Measurements from ENCODE around the gene ZMYND8.
A peak's percentile ranks its signal among the peaks of the same experiment; 100 is the strongest.
"Not testable (repeated sequence)": the region's sequence is repeated elsewhere in the genome, so short reads cannot be mapped to it uniquely, and the experiment has no call there.

ZMYND8 gene

GRCh38 chr20:47396762-47397476, 40.4 kb upstream of the ZMYND8 start:
- no peak for ATAC-seq (ENCODE audit: low read depth)
- H3K27me3 ChIP-seq (ENCODE audit: insufficient read depth, poor library complexity, severe bottlenecking): no peaks in the 10 kb centered on the region
- no peaks in the 10 kb centered on the region for H3K9me3 ChIP-seq (ENCODE audit: severe bottlenecking)
- no peak overlapping the region for H3K27ac ChIP-seq (ENCODE audit: poor library complexity, severe bottlenecking)
- peaks cover 23% of the 10 kb centered on the region for H3K4me1 ChIP-seq (ENCODE audit: insufficient read depth, poor library complexity, severe bottlenecking)
- no peaks in the 10 kb centered on the region for H3K36me3 ChIP-seq (ENCODE audit: low read depth)
- no peak for TF ChIP-seq CTCF (IDR thresholded peaks at IDR 0.05; ENCODE audit: poor library complexity, severe bottlenecking)
- no peak for DNase-seq (ENCODE audit: low spot score)
- H3K4me3 ChIP-seq (ENCODE audit: severe bottlenecking): no peak overlapping the region

GRCh38 chr20:47393796-47394514, 37.5 kb upstream of the ZMYND8 start:
- peak overlapping the region; percentile 94 for H3K27ac ChIP-seq (ENCODE audit: poor library complexity, severe bottlenecking)
- not testable (repeated sequence) for H3K9me3 ChIP-seq (ENCODE audit: severe bottlenecking); H3K36me3 ChIP-seq (ENCODE audit: low read depth); H3K4me3 ChIP-seq (ENCODE audit: severe bottlenecking); H3K27me3 ChIP-seq (ENCODE audit: insufficient read depth, poor library complexity, severe bottlenecking); DNase-seq (ENCODE audit: low spot score); ATAC-seq (ENCODE audit: low read depth)
- H3K4me1 ChIP-seq (ENCODE audit: insufficient read depth, poor library complexity, severe bottlenecking): peaks cover 28% of the 10 kb centered on the region

- Histone ChIP-seq H3K36me3 (ENCODE audit: low read depth) (no peaks in the 10 kb centered on the region), H3K4me1 (ENCODE audit: insufficient read depth, poor library complexity, severe bottlenecking) (peaks cover 28% of the 10 kb centered on the region), H3K4me3 (ENCODE audit: severe bottlenecking) (no peak overlapping the region), H3K9me3 (ENCODE audit: severe bottlenecking) (peaks cover 2% of the 10 kb centered on the region), H3K27me3 (ENCODE audit: insufficient read depth, poor library complexity, severe bottlenecking) (no peaks in the 10 kb centered on the region), H3K27ac (ENCODE audit: poor library complexity, severe bottlenecking) (peak overlapping the region; percentile 94)
- no peak for TF ChIP-seq CTCF (IDR thresholded peaks at IDR 0.05; ENCODE audit: poor library complexity, severe bottlenecking)
- DNase-seq (ENCODE audit: low spot score) (no peak), ATAC-seq (ENCODE audit: low read depth) (peak; percentile 48)
These were observed 36.2 kb upstream of the ZMYND8 start for GRCh38 chr20:47392721-47393073.

- Histone ChIP-seq H3K36me3 (ENCODE audit: low read depth) (no peaks in the 10 kb centered on the region), H3K9me3 (ENCODE audit: severe bottlenecking) (peaks cover 2% of the 10 kb centered on the region), H3K27ac (ENCODE audit: poor library complexity, severe bottlenecking) (peak overlapping the region; percentile 94), H3K27me3 (ENCODE audit: insufficient read depth, poor library complexity, severe bottlenecking) (no peaks in the 10 kb centered on the region), H3K4me1 (ENCODE audit: insufficient read depth, poor library complexity, severe bottlenecking) (peaks cover 28% of the 10 kb centered on the region), H3K4me3 (ENCODE audit: severe bottlenecking) (no peak overlapping the region)
- no peak for TF ChIP-seq CTCF (IDR thresholded peaks at IDR 0.05; ENCODE audit: poor library complexity, severe bottlenecking)
- DNase-seq (ENCODE audit: low spot score): peak; percentile 97
- ATAC-seq (ENCODE audit: low read depth): peak; percentile 91
These were observed 35.7 kb upstream of the ZMYND8 start for GRCh38 chr20:47392015-47392720.

- ATAC-seq (ENCODE audit: low read depth) (no peak), DNase-seq (ENCODE audit: low spot score) (no peak)
- Histone ChIP-seq H3K27ac (ENCODE audit: poor library complexity, severe bottlenecking) (peak overlapping the region; percentile 94), H3K4me3 (ENCODE audit: severe bottlenecking) (no peak overlapping the region), H3K4me1 (ENCODE audit: insufficient read depth, poor library complexity, severe bottlenecking) (peaks cover 28% of the 10 kb centered on the region), H3K9me3 (ENCODE audit: severe bottlenecking) (peaks cover 2% of the 10 kb centered on the region), H3K27me3 (ENCODE audit: insufficient read depth, poor library complexity, severe bottlenecking) (no peaks in the 10 kb centered on the region), H3K36me3 (ENCODE audit: low read depth) (no peaks in the 10 kb centered on the region)
- no peak for TF ChIP-seq CTCF (IDR thresholded peaks at IDR 0.05; ENCODE audit: poor library complexity, severe bottlenecking)
These were observed 34.9 kb upstream of the ZMYND8 start for GRCh38 chr20:47391276-47392010.

Data from RWPE2 (cell line).